Measurements from ENCODE around the gene RNF112.

Gene RNF112

DNA sequence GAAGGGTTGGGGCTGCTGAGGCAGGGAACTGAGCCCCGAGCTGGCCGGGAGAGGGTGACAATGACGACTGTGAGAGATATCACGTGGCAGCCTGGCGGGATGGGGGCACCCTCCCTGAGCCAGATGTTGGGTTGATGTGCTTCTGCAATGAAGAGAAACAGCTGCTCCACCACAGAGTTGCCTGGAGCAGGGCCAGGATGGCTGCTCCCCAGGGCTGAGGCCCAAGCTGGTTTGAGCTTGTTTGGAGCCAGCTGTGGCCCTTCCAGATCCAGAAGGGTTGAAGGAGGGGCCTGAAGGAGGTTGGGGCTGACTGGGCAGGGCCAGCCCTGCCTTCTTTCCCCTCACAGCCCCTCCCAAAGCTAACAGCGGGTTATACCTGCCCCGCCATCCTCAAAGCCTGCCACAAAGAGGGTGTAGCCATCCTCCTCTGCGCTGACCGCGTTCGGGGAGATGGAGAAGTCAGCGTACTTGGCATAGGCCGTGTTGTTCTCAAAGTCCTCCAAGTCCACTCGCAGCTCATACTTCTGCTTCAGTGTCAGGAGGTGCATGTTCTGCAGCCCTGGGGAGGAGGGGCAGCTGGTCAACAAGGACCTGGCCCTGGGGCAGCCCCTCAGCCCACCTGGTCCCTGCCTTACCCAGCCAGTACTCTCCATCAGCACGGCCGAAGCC, 26.2 kb upstream of the RNF112 start:
- TF ChIP-seq POLR2A (IDR thresholded peaks at IDR 0.05; ENCODE audit: low read depth, low read length) (no peak), POLR2AphosphoS5 (IDR thresholded peaks at IDR 0.05; ENCODE audit: low read depth, low read length) (no peak), TAF1 (IDR thresholded peaks at IDR 0.05; ENCODE audit: borderline replicate concordance, low read depth, low read length) (no peak)
- FAIRE-seq (no peak), DNase-seq (ENCODE audit: insufficient read length) (no peak)

DNA sequence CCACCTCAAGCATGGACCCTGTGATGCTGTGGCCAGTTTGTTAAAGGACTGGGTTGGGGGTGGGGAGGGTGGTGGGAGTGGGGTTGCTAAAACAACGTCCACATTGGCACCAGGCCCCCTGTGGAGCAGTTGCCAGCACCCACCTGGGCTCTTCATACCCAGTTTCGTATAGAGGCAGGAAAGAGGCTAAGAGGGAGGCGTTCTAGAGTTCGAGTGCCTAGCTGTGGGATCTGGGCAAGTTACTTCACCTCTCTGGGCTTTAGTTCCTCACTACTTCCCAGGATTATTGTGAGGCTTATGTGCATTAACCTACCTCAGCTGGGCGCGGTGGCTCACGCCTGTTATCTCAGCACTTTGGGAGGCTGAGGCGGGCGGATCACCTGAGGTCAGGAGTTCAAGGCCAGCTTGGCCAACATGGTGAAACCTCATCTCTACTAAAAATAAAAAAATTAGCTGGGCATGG, 25.5 kb upstream of the RNF112 start:
- TF ChIP-seq POLR2AphosphoS5 (IDR thresholded peaks at IDR 0.05; ENCODE audit: low read depth, low read length) (no peak), POLR2A (IDR thresholded peaks at IDR 0.05; ENCODE audit: low read depth, low read length) (no peak)
- FAIRE-seq (no peak), DNase-seq (ENCODE audit: insufficient read length) (no peak)

DNA sequence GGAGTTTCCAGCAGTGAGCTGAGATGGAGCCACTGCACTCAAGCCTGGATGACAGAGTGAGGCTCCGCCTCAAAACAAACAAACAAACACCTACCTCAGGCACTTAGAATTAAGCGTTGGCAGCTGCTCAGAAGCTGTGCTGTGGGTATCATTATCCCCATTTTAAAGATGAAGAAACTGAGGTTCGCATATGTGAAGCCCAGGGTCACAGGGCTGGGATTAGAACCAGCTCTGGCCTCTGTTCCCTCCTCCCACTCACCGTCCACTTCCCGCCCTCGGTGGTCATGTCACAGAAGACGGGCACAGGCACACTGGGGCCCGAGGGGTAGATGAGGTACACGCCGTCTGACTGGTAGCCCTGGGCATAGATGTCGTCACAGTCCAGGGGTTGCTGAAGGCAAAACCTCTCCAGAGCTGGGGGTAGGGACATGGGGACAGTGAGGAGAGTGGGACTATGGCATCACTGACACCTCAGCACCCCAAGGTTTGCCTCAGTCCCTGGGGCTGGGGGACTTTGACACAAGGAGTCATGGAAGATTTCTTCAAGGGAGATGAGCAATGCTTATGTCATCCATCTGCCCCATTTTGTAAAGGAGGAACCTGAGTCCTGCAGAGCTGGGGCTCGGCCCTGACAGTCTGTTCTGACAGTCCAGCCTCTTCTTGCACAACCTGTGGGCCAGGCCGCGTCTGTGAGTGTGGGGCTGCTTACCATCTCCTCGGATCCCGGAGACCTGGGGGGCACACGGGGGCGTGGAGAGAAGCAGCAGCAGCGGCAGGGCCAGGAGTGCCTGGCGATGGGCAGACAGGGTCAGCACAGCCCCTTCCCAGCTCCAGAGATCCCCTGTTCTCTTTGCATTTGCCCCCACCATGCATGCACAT, 24.7 kb upstream of the RNF112 start:
- TF ChIP-seq TAF1 (IDR thresholded peaks at IDR 0.05; ENCODE audit: borderline replicate concordance, low read depth, low read length) (no peak), POLR2A (IDR thresholded peaks at IDR 0.05; ENCODE audit: low read depth, low read length) (no peak), POLR2AphosphoS5 (IDR thresholded peaks at IDR 0.05; ENCODE audit: low read depth, low read length) (no peak)
- FAIRE-seq (no peak), DNase-seq (ENCODE audit: insufficient read length) (no peak)

- no peak for TF ChIP-seq TAF1 (IDR thresholded peaks at IDR 0.05; ENCODE audit: borderline replicate concordance, low read depth, low read length)
- no peak for TF ChIP-seq POLR2A (IDR thresholded peaks at IDR 0.05; ENCODE audit: low read depth, low read length)
- no peak for TF ChIP-seq POLR2AphosphoS5 (IDR thresholded peaks at IDR 0.05; ENCODE audit: low read depth, low read length)
- DNase-seq (ENCODE audit: insufficient read length) (no peak), FAIRE-seq (no peak)
Measured at GRCh38 chr17:19386974-19387920, 23.8 kb upstream of the RNF112 start, which contains the start of gene MFAP4. Gene MFAP4 (minus strand): TSS chr17:19387190. CDS start chr17:19387155, 35 bp downstream.

DNA sequence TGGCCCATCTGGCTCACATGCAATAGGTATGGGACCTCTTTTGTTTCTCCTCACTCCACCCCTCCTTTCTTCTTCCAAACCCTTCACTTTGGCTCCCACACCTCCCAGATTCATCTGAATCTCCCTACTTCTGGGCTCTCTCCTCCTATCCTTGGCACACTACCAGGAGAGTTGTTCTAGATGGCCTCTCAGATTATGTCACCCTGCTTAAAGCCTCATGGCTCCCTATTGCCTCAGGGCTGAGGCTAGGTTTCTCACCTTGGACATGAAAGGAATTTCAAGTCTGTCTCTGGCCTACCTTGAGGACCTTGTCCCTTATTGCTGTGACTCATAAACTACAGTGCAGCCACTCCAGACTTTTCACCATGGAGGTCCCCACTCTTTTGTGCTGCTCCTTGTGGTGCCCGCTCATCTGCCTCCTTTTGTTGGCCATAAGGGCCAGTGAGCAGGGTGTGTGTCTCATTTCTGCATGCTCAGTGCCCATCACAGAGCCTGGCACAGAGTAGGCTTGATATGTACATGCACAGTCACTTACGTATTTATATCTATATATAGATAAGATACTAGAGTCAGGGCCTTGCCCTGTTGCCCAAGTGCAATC, 23.0 kb upstream of the RNF112 start:
- TF ChIP-seq POLR2AphosphoS5 (IDR thresholded peaks at IDR 0.05; ENCODE audit: low read depth, low read length) (no peak), POLR2A (IDR thresholded peaks at IDR 0.05; ENCODE audit: low read depth, low read length) (no peak), TAF1 (IDR thresholded peaks at IDR 0.05; ENCODE audit: borderline replicate concordance, low read depth, low read length) (no peak)
- DNase-seq (ENCODE audit: insufficient read length) = no peak
- no peak for FAIRE-seq

DNA sequence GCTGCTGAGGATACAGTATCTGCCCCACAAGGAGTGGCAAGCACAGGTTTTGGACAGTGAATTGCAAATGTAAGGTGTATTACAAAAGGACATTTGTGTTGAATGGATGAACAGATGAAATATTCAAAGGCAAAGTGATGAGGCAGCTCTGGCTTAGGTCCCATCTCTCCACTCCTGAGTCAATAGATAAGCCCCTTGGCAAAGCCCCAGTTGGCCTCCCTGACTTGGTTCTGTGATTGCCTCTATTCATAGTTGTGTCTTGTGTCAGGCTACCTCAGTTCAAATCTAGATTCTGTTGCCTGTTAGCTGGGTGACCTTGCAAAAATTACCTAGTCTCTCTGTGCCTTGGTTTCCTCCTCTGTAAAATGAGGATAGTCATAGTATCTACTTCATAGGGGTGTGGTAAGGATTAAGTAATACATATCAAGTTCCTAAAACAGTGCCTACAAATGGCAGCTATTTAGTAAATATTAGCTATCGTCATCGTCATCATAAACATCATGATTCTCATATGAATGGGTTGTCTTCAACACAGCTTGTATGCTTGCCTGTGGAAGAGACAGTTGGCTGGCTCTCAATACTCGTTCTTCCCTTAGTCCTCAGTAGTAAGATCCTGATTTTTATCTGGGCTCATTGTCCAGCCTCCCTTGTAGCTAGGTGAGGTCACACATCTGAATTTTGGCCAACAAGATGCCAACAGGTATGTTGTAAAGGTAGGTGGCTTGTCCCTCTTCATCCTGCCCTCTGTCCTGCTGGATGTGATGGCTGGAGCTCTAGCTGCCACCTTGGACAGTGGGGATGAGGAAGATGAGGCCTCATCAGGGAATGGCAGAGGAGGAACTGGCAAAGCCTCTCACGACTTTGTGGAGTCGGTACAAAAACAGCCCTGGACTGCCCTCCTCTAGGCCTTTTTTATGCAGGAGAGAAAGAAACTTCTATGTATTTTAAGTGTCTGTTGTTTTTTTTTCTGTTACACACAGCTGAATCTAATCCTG, 21.9 kb upstream of the RNF112 start:
- FAIRE-seq (no peak), DNase-seq (ENCODE audit: insufficient read length) (no peak)
- TF ChIP-seq POLR2AphosphoS5 (IDR thresholded peaks at IDR 0.05; ENCODE audit: low read depth, low read length) (no peak), POLR2A (IDR thresholded peaks at IDR 0.05; ENCODE audit: low read depth, low read length) (no peak), TAF1 (IDR thresholded peaks at IDR 0.05; ENCODE audit: borderline replicate concordance, low read depth, low read length) (no peak)

GRCh38 chr17:19390951-19391350, 20.1 kb upstream of the RNF112 start:
- no peak for FAIRE-seq
- DNase-seq (ENCODE audit: insufficient read length) = no peak
- TF ChIP-seq TAF1 (IDR thresholded peaks at IDR 0.05; ENCODE audit: borderline replicate concordance, low read depth, low read length) (no peak), POLR2A (IDR thresholded peaks at IDR 0.05; ENCODE audit: low read depth, low read length) (no peak), POLR2AphosphoS5 (IDR thresholded peaks at IDR 0.05; ENCODE audit: low read depth, low read length) (no peak)

GRCh38 chr17:19391432-19391831, 19.6 kb upstream of the RNF112 start:
- TF ChIP-seq TAF1 (IDR thresholded peaks at IDR 0.05; ENCODE audit: borderline replicate concordance, low read depth, low read length) = no peak
- no peak for TF ChIP-seq POLR2AphosphoS5 (IDR thresholded peaks at IDR 0.05; ENCODE audit: low read depth, low read length)
- no peak for TF ChIP-seq POLR2A (IDR thresholded peaks at IDR 0.05; ENCODE audit: low read depth, low read length)
- no peak for DNase-seq (ENCODE audit: insufficient read length)
- no peak for FAIRE-seq

GRCh38 chr17:19392303-19392702, 18.7 kb upstream of the RNF112 start:
- no peak for TF ChIP-seq POLR2A (IDR thresholded peaks at IDR 0.05; ENCODE audit: low read depth, low read length)
- no peak for TF ChIP-seq TAF1 (IDR thresholded peaks at IDR 0.05; ENCODE audit: borderline replicate concordance, low read depth, low read length)
- no peak for TF ChIP-seq POLR2AphosphoS5 (IDR thresholded peaks at IDR 0.05; ENCODE audit: low read depth, low read length)
- DNase-seq (ENCODE audit: insufficient read length) = no peak
- FAIRE-seq = no peak

Data from GM12892 (cell line).